GM18909 (cell line): ENCODE data around the gene CDK5RAP2.
A peak's percentile ranks its signal among the peaks of the same experiment; 100 is the strongest.

Source experiments
- ATAC-seq: cut with Tn5 transposase; IDR thresholded peaks from one replicate; pipeline ENCODE4 v1.9.1; 2021; ENCODE audit warnings: mild to moderate bottlenecking; ENCODE audit not compliant: unreplicated experiment, poor library complexity

CDK5RAP2 gene

DNA sequence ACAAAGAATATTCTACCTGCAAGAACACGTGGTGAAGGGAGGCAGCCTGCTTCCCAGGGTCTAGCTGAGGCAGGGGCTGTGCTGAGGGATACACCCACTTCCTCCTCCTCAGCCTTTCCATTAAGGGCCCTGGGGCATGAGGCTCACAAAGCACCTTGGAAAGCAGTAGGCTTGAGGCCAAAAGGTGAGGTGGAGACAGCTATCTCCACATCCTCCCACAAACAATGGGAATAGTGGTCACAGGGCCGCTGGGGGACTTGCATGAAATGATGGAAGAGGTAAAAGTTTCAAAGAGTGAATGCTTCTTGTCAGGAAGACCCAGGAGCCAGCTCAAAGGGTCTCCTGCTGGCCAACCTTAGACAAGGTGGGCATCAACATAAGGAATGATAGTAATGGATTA, 207.9 kb downstream of the CDK5RAP2 start:
- no peak for ATAC-seq

DNA sequence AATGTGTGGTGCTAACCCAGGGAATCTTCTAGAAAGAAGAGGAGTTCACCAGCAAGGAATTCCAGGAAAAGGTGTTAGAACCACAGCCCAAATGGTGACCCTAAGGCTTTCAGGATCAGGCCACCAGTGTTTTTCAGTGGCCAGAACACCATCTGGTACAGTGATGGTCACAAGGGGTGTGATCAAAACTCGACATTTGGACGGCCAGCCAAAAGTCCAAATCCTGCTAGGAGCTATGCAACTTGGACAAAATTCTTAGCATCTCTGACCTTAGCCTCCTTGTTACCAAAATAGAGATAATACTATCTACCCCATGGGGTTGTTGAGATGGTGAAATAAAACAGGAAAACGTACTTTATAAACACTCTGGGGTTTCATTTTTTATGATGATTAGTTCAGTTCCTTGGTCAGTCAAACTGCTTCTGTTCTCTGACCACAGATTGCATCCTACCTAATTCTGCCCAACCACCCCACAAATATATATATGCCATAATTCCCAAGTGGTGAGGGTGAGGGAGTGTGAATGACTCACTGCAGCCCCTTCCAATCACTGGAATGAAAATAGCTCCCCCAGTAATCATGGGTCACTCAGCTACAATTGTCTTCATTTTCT, 210.3 kb downstream of the CDK5RAP2 start:
- no peak for ATAC-seq

DNA sequence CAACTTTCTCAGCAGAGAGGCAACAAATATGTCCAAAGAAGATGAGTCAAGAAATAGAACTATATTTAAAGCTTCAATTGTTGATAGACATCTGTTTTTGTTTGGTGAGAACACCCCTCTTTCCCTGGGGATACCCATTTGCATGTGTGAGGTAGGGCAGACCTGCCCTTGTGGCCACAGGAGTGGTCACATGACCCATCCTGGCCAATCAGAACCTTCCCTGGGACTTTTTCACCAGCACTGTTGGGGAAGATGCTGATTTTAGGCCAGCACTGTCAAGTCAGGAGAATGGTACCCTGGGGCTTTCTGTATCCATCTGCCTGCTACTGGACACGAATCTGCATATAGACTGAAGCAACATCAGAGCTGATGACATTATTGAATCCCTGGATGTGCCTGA, 211.2 kb downstream of the CDK5RAP2 start:
- ATAC-seq = no peak

DNA sequence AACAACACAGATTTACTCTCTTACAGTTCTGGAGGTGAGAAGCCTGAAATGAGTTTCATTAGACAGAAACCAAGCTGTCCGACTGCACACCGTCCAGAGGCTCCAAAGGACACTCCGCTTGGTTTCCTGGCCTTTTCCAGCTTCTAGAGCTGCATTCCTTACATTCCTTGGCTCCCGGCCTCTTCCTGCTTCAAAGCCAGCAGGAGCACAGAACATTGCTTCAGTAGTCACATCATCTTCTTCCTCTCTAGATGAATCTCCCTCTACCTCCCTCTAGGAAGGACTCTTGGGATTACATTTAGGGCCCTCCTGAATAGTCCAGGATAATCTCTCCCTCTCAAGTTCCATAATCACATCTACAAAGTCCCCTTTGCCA, 213.3 kb downstream of the CDK5RAP2 start:
- no peak for ATAC-seq

DNA sequence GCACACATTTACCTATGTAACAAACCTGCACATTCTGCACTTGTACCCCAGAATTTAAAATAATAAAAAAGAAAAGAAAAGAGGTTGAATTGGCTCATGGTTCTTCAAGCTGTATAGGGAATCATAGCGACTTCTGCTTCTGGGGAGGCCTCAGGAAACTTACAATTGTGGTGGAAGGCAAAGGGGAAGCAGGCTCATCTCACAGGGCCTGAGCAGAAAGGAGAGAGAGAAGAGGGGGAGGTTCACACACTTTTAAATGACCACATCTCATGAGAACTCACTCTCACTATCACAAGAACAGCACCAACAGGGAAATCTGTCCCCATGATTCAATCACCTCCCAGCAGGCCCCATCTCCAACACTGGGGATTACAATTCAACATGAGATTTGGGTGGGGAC, 214.6 kb downstream of the CDK5RAP2 start:
- ATAC-seq = no peak

DNA sequence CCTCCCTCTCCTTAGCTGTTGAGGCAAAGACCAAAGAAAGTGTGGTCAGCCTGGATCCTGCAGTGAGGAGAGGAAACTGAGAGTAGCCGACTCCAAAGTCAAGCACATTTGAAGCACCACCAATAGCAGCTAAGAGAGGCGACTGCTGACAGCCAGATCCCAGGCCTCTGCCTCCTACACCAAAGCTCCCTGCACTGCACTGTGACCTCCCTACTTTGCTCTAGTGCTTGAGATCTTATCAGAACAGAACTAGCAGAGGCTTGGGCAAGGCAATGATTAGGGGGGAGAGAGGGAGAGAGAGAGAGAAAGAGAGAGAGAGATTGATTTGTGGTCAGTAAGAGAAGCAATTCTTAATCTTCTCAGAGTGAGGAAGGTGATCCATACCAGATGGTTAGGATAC, 216.3 kb downstream of the CDK5RAP2 start:
- ATAC-seq = no peak

DNA sequence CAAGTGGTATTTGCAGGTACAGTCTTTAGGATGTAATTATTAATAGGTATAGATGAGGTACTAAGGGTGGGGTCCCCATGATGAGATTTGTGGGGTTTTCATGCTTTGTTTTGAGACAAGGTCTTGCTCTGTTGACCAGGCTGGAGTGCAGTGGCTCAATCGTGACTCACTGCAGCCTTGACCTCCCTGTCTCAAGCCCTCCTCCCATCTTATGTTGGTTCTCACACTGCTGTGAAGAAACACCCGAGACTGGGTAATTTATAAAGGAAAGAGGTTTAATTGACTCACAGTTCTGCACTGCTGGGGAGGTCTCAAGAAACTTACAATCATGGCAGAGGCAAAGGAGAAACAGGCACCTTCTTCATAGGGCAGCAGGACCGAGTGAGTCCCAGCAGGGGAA, 217.5 kb downstream of the CDK5RAP2 start:
- no peak for ATAC-seq

DNA sequence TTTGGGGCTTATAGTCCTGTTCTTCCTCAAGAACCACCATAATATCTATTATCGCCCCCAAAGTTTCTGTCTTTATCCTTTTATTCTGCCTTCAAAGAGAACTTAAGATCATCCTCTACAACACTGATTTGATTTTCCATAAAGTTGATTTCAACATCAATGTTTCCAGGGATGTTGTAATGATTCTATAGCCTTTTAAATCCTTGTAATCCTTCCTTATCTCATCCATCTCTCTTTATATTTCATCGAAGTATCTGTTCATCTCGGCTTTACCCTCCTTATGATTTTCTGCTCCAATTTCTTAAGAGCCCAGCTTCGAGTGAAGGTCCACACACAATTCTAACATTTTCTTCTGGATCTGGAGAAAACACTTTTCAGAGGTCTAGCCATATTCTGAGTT, 218.4 kb downstream of the CDK5RAP2 start:
- no peak for ATAC-seq

DNA sequence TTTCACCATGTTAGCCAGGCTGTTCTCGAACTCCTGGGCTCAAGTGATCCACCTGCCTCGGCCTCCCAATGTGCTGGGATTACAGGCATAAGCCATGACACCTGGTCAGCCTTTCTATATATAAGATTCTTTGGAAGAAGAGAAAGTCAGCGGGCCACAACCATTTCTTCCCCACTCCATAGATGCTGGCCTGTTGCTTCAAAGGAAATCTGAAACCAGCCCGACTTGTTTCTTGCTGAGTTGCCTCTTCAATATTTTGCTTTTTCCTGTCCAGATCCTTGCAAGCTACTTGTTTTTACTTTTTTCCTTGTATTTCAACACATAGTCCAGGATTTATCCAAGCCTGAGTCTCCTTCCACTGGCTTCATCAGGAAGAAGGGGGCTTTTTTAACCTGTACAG, 219.5 kb downstream of the CDK5RAP2 start:
- no peak for ATAC-seq

DNA sequence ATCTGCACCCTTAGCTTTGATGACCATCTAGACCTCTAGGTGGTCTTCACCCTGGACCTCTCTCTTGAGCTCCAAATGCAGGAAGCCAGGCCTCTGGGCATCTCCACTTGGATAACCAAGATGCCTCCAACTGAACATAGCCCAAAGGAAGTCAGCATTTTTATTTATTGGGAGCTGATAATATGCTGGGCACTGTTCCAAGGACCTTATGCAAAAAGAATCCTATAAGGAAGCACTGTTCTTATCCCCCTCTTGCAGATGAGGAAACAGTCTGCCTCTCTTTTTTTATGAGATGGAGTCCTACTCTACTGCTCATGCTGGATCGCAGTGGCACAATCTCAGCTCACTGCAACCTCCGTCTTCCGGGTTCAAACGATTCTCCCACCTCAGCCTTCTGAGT, 219.9 kb downstream of the CDK5RAP2 start:
- ATAC-seq = no peak

DNA sequence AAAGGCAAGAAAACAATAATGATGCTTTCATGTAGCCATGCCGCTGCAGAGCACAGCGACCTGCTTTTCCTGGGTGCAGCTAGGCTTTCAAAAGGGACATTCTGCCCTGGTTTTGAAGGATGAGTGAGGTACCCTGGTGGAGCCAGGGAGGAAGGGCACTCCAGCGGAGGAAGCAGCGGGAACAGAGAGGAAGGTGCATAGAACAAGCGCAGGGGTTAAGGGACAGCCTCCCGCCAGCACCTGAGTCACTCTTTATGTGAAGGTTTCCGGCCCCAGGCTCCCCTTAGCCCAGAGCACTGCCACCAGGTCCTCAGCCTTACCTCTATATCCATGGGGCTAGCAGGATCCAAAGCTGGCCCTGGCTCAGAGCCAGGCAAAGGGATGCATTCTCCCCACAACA, 221.1 kb downstream of the CDK5RAP2 start:
- no peak for ATAC-seq

DNA sequence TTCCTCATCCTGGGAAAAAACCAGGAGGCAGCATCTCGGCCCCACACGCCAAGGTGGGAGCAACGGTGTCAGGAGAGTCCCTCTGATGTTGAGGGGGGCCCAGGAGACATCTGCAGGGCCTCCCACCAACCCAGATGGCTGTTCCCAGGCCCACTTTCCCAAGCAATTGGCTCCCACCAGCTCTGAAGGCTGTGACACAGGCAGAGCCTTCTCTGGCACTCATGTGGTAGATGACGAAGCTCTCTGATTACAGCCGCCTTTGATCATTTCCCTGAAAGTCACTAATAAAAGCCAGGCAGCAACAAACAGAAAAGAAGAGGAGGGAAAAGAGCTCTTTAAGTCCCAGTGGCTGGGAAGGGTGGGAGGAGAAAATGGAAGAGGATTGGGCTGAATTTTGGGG, 226.5 kb downstream of the CDK5RAP2 start:
- ATAC-seq = no peak

DNA sequence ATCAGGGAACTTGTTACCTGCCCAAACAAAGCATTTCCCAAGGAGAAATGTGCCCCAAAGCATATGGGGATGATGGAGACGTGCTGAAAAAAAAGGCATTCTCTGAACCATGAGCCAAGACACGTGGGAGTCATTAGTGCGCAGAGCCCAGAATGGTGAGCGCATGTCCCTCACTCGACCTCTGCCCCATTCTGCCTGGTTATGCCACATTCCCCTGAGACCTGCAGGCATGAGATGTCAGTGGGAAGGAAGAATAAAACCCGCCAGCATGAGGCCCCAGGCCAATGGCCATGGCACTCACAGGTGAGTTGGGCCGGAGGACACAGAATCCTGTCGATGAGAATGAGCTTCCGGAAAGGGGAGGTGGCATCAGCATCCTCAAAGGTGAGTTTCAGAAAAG, 228.9 kb downstream of the CDK5RAP2 start:
- no peak for ATAC-seq

DNA sequence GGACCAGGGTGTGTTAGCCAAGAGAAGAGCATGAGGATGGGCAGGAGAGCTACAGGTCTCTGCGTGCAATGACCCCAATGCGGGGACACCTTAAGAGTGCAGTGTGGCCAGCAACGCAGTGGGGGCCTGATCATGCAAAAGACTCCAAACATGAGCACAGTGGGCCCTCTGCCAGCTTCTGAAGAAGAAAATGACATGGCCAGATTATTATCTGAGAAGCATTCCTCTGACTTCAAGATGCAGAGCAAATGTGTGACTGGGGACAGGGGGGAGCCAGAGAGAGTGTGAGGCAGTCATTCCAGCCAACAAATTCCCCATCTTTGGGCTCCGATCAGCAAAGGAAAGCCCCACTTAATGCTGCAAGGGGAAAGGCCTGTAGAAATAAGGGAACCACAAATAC, 229.4 kb downstream of the CDK5RAP2 start:
- no peak for ATAC-seq

DNA sequence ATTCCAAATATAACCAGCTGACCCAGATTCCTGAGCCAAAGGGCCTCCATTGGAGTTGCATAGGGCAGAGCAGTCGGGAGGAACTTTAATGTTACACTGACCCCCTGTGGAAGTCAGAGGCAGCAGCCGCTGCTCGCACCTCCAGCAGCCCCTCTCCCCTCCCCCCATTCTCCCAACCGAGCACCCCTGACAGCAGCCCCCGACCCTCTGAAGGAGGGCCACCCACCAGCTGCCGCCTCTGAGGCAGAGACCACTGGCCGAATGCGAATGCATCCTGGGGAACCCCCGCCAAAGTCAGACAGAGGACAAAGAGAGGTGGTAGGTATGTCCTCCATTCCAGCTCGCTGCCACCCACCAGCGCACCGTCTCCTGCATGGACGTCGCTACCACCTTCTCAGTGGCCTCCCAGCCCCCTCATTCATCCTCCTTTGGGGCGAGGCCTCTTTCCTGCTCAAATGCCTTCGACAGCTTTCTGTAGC, 231.0 kb downstream of the CDK5RAP2 start:
- peak; percentile 55 for ATAC-seq

DNA sequence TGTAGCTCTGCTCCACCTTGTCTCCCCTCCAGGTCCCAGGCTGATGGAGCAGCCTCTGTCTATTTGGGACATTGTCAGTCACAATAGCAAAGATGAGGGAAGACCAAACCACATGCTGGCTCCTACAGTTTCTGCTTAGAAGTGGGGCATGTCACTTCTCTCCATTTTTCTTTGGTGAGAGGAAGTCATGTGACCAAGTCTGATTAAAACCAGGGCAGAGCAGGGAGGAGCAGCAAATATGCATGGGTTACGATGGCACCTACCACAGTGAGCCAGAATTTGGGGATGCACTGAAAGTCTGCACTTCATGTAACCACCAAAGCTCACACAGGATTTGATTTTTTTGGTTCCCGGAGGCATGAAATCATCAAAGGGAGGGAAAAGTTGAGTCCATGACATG, 234.6 kb downstream of the CDK5RAP2 start:
- no peak for ATAC-seq

DNA sequence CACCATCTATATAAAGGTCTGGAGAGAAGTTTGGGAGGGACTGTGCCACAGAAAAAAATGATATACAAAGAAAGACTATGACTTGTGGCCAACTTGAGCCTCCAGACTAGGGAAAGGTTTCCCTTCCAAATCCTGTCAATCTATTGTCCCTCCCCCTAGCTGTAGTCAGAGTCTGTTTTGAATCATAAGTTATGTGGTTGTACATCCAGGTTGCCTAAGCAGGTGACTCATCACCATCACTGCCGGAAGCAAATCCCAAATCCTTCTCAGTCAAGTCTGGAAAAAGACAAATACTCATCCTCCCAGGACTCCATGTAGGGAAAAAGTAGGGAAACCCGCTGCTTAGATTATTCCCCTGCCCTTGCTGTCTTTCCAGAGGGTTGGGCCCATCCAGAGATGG, 235.7 kb downstream of the CDK5RAP2 start:
- ATAC-seq = no peak

DNA sequence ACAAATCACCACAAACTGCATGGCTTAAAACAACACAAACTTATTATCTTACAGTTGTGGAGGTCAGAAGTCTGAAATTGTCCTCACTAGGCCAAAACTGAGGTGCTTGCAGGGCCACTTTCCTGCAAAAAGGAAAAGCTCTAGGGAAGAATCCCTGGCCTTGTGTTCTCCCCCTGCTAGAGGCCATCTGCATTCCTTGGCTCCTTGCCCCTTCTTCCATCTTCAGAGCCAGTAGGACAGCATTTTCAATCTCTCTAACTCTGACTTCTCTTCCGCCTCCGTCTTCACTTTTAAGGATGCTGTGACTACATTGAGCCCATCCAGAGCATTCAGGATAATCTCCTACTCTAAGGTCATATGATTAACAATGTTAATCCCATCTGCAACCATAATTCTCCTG, 236.6 kb downstream of the CDK5RAP2 start:
- no peak for ATAC-seq
